Gastroesophageal sphincter (tissue), 3 donors: ENCODE measurements around the gene ATF5.

Experiments used
- EP300 ChIP-seq: sonication (generic); formaldehyde crosslinking; IDR thresholded peaks from one replicate; pipeline ENCODE4 v1.6.1; 2017; ENCODE audit warnings: antibody characterized with exemption, mild to moderate bottlenecking
- POLR2A ChIP-seq, 2 donors: fragments of 450-650 bp; IDR thresholded peaks; one replicate each; pipeline ENCODE4 v1.6.1; 2017; ENCODE audit warnings: antibody characterized with exemption in 2 of 2, mild to moderate bottlenecking in 2 of 2, moderate library complexity in 1 of 2
- TF ChIP-seq, protein P1 (sequence below), 4 experiments: fragments of 200-600 bp in 2 of 4; fragments of 450-650 bp in 2 of 4; sonication (generic) in 1 of 4; IDR thresholded peaks; one replicate each; pipeline ENCODE4 v1.5.1; 2017 to 2019; ENCODE audit warnings: antibody characterized with exemption in 4 of 4, mild to moderate bottlenecking in 2 of 4, moderate library complexity in 2 of 4

DNA sequence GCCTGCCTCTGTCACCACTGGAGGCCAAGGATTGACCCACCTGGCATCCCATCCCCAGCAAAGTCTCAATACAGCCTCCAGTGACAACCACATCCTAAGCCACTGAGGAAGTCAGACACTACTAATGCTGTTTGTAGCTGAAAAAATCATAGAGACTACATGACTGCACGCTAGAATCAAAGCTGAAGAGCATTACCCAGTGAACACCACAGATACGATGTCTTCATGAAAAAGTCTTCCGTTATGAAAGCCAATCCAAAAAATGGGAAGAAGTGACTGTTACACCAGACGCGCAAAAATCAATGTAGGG is 11.4 kb downstream of the ATF5 start:
- TF ChIP-seq, protein P1, sequence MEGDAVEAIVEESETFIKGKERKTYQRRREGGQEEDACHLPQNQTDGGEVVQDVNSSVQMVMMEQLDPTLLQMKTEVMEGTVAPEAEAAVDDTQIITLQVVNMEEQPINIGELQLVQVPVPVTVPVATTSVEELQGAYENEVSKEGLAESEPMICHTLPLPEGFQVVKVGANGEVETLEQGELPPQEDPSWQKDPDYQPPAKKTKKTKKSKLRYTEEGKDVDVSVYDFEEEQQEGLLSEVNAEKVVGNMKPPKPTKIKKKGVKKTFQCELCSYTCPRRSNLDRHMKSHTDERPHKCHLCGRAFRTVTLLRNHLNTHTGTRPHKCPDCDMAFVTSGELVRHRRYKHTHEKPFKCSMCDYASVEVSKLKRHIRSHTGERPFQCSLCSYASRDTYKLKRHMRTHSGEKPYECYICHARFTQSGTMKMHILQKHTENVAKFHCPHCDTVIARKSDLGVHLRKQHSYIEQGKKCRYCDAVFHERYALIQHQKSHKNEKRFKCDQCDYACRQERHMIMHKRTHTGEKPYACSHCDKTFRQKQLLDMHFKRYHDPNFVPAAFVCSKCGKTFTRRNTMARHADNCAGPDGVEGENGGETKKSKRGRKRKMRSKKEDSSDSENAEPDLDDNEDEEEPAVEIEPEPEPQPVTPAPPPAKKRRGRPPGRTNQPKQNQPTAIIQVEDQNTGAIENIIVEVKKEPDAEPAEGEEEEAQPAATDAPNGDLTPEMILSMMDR (IDR thresholded peaks at IDR 0.05): no peak
- no peak for TF ChIP-seq EP300
- TF ChIP-seq POLR2A (IDR thresholded peaks at IDR 0.05): no peak
